GM19467 (cell line): ENCODE results near the gene LINS1.
A peak's percentile ranks its signal among the peaks of the same experiment; 100 is the strongest.

ENCODE experiments used
- ATAC-seq: cut with Tn5 transposase; IDR thresholded peaks from one replicate; pipeline ENCODE4 v1.9.1; 2021; ENCODE audit warnings: mild to moderate bottlenecking, moderate library complexity; ENCODE audit not compliant: unreplicated experiment

LINS1 gene

DNA sequence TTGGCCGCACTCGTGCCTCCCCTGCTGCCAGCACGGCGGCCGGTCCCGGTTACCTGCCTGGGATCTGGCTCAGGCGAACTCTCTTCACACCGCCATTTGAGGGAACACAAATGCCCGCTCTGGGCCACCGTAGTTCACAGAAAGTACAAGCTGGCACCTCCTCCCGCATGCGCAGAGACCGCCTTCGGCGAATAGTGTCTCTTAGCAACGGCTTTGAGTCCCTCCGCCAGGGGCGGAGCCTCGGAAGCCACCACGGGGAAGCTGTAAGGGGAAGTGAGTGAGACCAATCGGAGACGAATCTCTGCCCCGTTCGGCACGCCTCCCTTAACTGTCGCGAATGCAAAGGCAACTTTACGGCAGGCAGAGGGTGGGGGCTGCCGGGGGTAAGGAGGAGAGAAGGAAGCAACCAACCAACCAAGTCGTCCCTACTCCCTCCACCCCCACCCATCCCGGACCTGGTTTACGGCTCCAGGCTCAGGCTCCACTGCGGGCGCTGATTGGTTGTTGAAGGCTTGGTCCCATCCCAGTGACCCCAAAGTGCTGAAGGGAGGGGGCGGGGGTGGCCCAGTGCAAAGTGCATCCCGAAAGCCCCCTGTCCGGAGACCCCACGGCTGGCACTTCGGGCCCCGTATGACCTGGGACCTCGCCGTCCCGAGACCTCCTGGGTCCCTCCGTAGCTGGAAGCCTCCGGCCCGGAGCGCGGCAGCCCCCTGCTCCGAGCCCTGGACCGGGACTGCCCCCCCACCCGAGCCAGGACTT, at the start of gene LINS1, which contains the start of gene ASB7:
LINS1 (minus strand) TSS at position 121 of the 759 bp plus-strand sequence. CDS start 21,342 bp downstream, outside the sequence.
ASB7 (plus strand) TSS at position 526 of the 759 bp plus-strand sequence. CDS start 9,628 bp downstream, outside the sequence.
- peak; percentile 89 for ATAC-seq

DNA sequence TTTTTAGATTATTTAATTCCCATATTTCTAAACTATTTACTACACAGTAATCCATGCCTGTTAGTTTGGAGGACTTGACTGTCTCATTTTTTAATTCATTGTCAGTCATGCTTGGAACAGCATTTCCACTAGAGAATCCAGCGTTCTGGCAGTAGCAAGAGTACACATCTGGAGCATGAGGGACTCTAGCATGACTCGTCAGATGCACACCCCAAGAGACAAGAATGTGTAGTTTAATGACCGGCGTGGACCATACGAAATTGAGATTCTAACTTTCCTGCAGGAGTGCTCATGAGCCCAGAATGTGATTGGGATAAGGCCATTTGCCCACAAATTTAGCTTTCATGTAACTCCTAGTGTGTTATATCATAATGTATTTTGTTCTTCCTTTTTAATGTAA, 49.3 kb upstream of the LINS1 start:
- ATAC-seq: no peak

GRCh38 chr15:100650685-100651084, 48.7 kb upstream of the LINS1 start:
- ATAC-seq: no peak

GRCh38 chr15:100648951-100649350, 47.0 kb upstream of the LINS1 start:
- no peak for ATAC-seq

GRCh38 chr15:100645671-100646070, 43.7 kb upstream of the LINS1 start:
- ATAC-seq: no peak

- no peak for ATAC-seq
Observed at GRCh38 chr15:100642950-100643338, 41.0 kb upstream of the LINS1 start.

GRCh38 chr15:100642213-100642949, 40.4 kb upstream of the LINS1 start:
- no peak for ATAC-seq

DNA sequence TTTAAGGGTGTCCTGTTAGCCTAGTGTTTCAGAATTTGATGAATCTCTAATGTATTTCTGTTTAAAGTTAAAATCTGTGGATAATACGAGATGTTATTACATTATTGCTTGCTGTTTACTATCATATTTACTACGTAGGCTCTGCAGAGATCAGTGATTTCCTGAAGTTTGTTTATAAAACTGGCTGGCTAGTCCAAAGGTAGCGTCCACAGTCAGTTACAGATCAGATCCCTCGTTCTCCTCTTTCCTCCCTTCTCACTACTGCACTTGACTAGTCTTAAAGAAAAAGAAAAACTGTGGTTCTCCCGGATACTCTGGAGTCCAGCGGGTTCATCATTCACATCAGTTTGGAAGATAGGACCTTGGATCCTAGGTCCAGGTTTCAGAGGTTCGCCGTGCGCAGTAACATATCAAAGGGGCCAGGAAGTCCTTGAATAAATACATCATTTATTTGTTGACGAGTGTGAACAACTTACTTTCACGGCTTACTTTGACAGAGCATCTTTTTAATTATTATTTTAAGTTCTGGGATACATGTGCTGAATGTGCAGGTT, 36.3 kb upstream of the LINS1 start:
- ATAC-seq: no peak

DNA sequence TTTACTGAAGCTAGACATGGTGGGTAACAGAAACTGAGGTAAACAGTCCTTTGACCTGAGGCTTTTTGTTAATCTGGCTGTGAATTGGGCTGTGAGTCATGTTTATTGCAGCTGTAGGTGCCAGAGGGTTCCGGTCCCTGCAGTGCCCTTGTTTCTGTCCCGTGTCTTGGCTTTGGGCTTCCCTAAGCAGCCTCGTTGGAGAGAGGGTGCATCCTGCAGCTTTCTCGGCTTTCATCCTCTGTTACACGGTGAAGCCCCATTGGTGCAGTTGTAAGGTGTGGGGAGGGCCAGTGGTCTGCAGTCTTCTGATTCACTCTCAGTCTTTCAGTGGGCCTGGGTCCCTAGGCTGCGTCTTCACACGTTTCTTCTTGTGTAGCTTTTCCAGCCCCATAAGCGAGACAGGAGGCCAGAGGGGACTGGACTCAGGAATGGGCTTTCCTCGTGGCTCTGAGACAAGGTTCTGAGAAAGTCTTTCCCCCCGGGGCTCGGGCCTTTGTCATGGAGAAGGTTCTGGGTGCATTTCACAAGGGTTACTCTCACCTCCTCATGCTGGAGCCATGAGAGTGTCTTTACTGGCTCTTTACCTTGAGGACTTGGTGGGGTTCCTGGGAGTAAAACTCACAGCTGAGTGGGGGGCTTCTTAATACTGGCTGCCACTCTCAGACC, 33.6 kb upstream of the LINS1 start:
- ATAC-seq: no peak

GRCh38 chr15:100633763-100634075, 31.7 kb upstream of the LINS1 start:
- ATAC-seq: no peak

GRCh38 chr15:100631831-100632230, 29.8 kb upstream of the LINS1 start:
- no peak for ATAC-seq

- no peak for ATAC-seq
Observed at GRCh38 chr15:100628746-100629145, 26.8 kb upstream of the LINS1 start.

DNA sequence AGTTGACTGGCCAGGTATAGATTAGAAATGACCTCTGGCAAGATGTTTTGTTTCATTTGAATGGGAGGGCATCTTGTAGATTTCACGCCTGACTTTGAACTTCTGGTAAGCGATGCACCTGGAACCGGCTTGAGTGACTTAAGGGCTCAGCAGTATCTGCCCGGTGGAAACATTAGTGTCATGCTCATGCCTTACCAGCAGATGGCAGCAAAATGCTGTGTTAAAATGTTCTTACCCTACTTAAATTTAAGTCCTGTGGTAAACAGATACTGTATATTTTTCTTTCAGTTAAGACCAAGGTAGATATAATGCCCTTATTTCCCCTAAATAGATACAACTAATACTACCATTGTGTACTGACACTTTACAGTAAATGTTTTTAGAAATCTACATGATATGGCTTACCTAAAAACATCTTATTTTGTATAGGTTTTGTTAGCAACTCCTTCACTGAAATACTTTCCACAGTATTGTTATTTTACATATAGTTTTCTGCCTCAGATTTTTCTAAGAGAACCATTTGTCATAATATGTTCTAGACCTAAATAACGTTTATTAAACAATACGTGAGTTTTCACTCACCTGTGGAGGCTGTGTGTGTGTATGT, 25.9 kb upstream of the LINS1 start:
- peak; percentile 77 for ATAC-seq

DNA sequence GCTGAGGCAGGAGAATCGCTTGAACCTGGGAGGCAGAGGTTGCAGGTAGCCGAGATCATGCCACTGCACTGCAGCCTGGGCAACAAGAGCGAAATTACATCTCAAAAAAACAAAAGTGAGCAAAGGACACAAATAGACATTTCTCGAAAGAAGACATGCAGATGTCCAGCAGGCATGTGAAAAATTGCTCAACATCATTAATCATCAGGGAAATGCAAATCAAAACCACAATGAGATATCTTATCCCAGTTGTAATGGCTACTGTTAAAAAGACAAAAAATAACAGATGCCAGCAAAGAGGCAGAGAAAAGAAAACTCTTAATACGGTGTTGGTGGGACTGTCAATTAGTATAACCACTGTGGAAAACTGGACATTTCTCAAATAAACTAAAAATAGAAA, 21.3 kb upstream of the LINS1 start:
- no peak for ATAC-seq

GRCh38 chr15:100616700-100617099, 14.7 kb upstream of the LINS1 start:
- no peak for ATAC-seq

GRCh38 chr15:100615801-100616200, 13.8 kb upstream of the LINS1 start:
- ATAC-seq: no peak

DNA sequence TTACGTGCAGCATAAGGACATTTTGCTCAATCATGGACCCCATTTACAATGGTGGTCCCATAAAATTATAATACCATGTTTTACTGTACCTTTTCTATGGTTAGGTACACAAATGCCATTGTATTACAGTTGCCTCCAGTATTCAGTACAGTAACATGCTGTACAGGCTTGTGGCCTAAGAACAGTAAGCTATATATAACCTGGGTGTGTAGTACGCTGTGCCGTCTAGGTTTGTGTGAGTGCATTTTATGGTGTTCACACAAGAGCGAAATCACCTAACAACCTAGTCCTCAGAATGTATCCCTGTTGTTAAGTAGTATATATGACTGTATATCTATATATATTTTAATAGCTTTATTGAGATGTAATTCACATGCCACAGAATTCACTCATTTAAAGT, 12.9 kb upstream of the LINS1 start:
- no peak for ATAC-seq

DNA sequence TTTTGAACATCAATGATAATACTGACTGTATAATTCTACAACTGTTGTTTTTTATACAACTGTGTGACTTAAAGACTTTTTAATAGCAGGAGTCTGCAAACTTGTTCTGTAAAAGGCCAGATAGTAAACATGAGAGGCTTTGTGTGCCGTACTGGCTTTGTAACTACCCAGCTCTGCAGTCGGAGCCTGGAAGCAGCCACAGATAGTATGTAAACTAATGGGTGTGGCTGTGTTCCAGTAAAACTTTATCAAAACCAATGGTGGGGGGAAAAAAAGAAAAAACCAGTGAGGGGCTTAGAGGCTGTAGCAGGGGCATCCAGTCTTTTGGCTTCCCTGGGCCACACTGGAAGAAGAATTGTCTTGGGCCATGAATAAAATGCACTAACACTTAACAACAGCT, 12.4 kb upstream of the LINS1 start:
- ATAC-seq: no peak

- ATAC-seq: no peak
Observed at GRCh38 chr15:100613208-100613607, 11.2 kb upstream of the LINS1 start.

GRCh38 chr15:100612539-100612938, 10.6 kb upstream of the LINS1 start:
- no peak for ATAC-seq

DNA sequence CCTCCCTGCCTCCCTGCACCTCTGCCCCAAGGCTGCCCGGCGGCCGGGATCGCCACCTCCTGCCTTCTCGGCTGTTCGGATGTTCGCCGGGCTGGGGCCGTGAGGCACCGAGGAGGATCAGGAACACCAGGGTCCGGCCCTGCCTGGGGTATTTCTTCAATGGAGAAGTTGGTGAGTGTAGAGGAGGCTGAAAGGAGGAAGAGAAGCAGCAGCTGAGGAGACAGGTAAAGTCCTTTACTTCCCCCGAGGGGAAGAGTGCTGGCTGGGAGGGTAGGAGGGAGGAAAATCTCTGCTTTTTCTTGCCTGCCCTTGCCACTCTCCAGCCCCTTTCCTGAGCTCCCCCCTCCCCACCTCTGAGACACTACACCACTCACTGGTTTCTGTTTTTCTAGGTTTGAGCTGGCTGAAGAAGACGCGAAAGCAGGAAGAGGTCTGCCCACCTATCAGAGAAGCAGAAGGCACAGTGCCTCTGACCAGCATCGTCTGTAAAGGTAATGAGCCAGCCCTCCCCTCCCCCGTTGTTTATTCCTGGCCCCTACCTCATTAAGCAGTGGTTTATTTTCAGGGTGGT, 924 bp upstream of the LINS1 start:
- ATAC-seq: peak; percentile 29
